BJ (cell line): ENCODE data around the gene PLA2G2A. TPM values are rescaled to one million over a fixed set of nuclear protein-coding genes. Genes with fewer than 3 reads are reported as not detected.

Experiments used
- CTCF ChIA-PET: fragments of 350-600 bp; formaldehyde crosslinking; extraction: SDS; loops from one replicate; lab custom pipeline; 2021; ENCODE audit warnings: antibody characterized with exemption, inconsistent platforms; lab: Yijun Ruan, JAX
- POLR2A ChIA-PET: fragments of 300-600 bp; sonication (Branson Sonifier 250); formaldehyde crosslinking; extraction: SDS; loops from one replicate; lab custom pipeline; 2021; ENCODE audit warnings: antibody characterized with exemption; lab: Charles Lee
- DNase-seq: peaks from one replicate; pipeline ENCODE4 v3.0.0-alpha.2; 2011; ENCODE audit warnings: low read depth
- H3K27me3 ChIP-seq: 2 replicates; pipeline ENCODE4 v1.6.0; 2011; ENCODE audit warnings: low read length; ENCODE audit not compliant: control insufficient read depth, insufficient read depth
- H3K36me3 ChIP-seq: 2 replicates; pipeline ENCODE4 v1.5.1; 2011; ENCODE audit warnings: low read length; ENCODE audit not compliant: control insufficient read depth, insufficient read depth
- H3K4me3 ChIP-seq: 2 replicates; pipeline ENCODE4 v1.5.1; 2011; ENCODE audit warnings: low read depth, mild to moderate bottlenecking, control low read depth, low read length
- CTCF ChIP-seq: IDR thresholded peaks from 2 replicates; pipeline ENCODE4 v1.5.1; 2011; ENCODE audit warnings: low read depth, mild to moderate bottlenecking, control low read depth, inconsistent platforms, low read length, moderate library complexity; ENCODE audit not compliant: insufficient read depth
- polyA plus RNA-seq: library from polyadenylated mRNA; depleted of rRNA; stranded (reverse); fragments of >200 nt; gene quantifications from 2 replicates; pipeline ENCODE4 v1.2.3, GENCODE V29; 2011

Gene PLA2G2A
- polyA plus RNA-seq, 1 experiment, result not detected

- ChIA-PET CTCF (interaction anchor here (0.9 to 6.8 kb wide), 10 partner anchors 8 to 407 kb away, joined by 3 to 77 read pairs (median 5); no protein-coding TSS in a partner anchor), POLR2A (no interaction called here)
- no peak for DNase-seq
- no peaks in the 10 kb centered on the region; the same call in 1 of the 2 replicates for H3K27me3 ChIP-seq
- no peak overlapping the region for H3K4me3 ChIP-seq
- no peaks in the 10 kb centered on the region for H3K36me3 ChIP-seq
- TF ChIP-seq CTCF, result no peak
Measured at GRCh38 chr1:19973616-19974015, 5.8 kb downstream of the PLA2G2A start.

- Histone ChIP-seq H3K4me3 (no peak overlapping the region), H3K27me3 (peaks cover 1% of the 10 kb centered on the region), H3K36me3 (no peaks in the 10 kb centered on the region)
- no peak for DNase-seq
- no peak for TF ChIP-seq CTCF
- ChIA-PET POLR2A (no interaction called here), CTCF (no interaction called here)
Measured at GRCh38 chr1:19971664-19972063, 7.8 kb downstream of the PLA2G2A start.

- DNase-seq, result no peak
- H3K27me3 ChIP-seq, result peaks cover 1% of the 10 kb centered on the region
- no peaks in the 10 kb centered on the region for H3K36me3 ChIP-seq
- no peak for TF ChIP-seq CTCF
- ChIA-PET POLR2A (no interaction called here), CTCF (interaction anchor here (0.6 kb wide), 1 partner anchor 27 kb away, joined by 3 read pairs; no protein-coding TSS in a partner anchor)
- no peak overlapping the region for H3K4me3 ChIP-seq
Measured at GRCh38 chr1:19969898-19970660, 9.3 kb downstream of the PLA2G2A start.

GRCh38 chr1:19967808-19968207 lies 11.6 kb downstream of the PLA2G2A start:
- ChIA-PET POLR2A (no interaction called here), CTCF (interaction anchor here (2.2 kb wide), 1 partner anchor 185 kb away, joined by 8 read pairs; no protein-coding TSS in a partner anchor)
- TF ChIP-seq CTCF, result no peak
- DNase-seq, result no peak
- H3K27me3 ChIP-seq, result peaks cover 4% of the 10 kb centered on the region
- no peaks in the 10 kb centered on the region for H3K36me3 ChIP-seq
- H3K4me3 ChIP-seq, result no peak overlapping the region

- H3K36me3 ChIP-seq, result no peaks in the 10 kb centered on the region
- H3K4me3 ChIP-seq, result no peak overlapping the region
- CTCF ChIA-PET, result interaction anchor here (0.6 to 1.1 kb wide), 2 partner anchors 10 to 104 kb away, joined by 3 to 5 read pairs; no protein-coding TSS in a partner anchor
- peaks cover 4% of the 10 kb centered on the region for H3K27me3 ChIP-seq
- TF ChIP-seq CTCF, result no peak
- no peak for DNase-seq
- POLR2A ChIA-PET, result no interaction called here
Measured at GRCh38 chr1:19964542-19964941, 14.9 kb downstream of the PLA2G2A start.
